Mesendoderm (in vitro differentiated cells): ENCODE data around the gene IL16.

ENCODE experiments used
- DNase-seq: peaks from one replicate; pipeline ENCODE4 v3.0.0; 2013
- H2AK5ac ChIP-seq: 2 replicates; pipeline ENCODE4 v1.6.1; 2013; ENCODE audit warnings: low read length, inconsistent platforms
- H2BK120ac ChIP-seq: 2 replicates; pipeline ENCODE4 v1.6.1; 2013; ENCODE audit warnings: low read depth, mild to moderate bottlenecking, low read length, moderate library complexity, mixed read lengths
- H2BK15ac ChIP-seq: replicated peaks from 2 replicates; pipeline ENCODE4 v1.6.1; 2013; ENCODE audit warnings: low read depth, mild to moderate bottlenecking, moderate library complexity
- H2BK5ac ChIP-seq: 2 replicates; pipeline ENCODE4 v1.6.1; 2013; ENCODE audit warnings: low read length, inconsistent platforms
- H3K18ac ChIP-seq: 2 replicates; pipeline ENCODE4 v1.6.1; 2013; ENCODE audit warnings: mild to moderate bottlenecking, low read length, mixed read lengths
- H3K23ac ChIP-seq: one replicate; pipeline ENCODE4 v1.6.1; 2013; ENCODE audit warnings: low read length
- H3K27ac ChIP-seq: 2 replicates; pipeline ENCODE4 v1.5.1; 2013; ENCODE audit warnings: low read depth, mild to moderate bottlenecking, inconsistent platforms, low read length, moderate library complexity
- H3K27me3 ChIP-seq: 2 replicates; pipeline ENCODE4 v1.6.1; 2013; ENCODE audit warnings: low read length, control low read depth, mild to moderate bottlenecking, inconsistent platforms; ENCODE audit not compliant: insufficient read depth, poor library complexity
- H3K36me3 ChIP-seq: 2 replicates; pipeline ENCODE4 v1.6.1; 2013; ENCODE audit warnings: low read length, inconsistent platforms; ENCODE audit not compliant: control insufficient read depth, insufficient read depth
- H3K4ac ChIP-seq: one replicate; pipeline ENCODE4 v1.6.1; 2013; ENCODE audit warnings: low read depth, mild to moderate bottlenecking, low read length, moderate library complexity
- H3K4me1 ChIP-seq: 2 replicates; pipeline ENCODE4 v1.6.1; 2013; ENCODE audit warnings: low read depth, low read length, inconsistent platforms; ENCODE audit not compliant: control insufficient read depth
- H3K4me2 ChIP-seq: 2 replicates; pipeline ENCODE4 v1.6.1; 2013; ENCODE audit warnings: low read length
- H3K4me3 ChIP-seq: 2 replicates; pipeline ENCODE4 v1.5.1; 2013; ENCODE audit warnings: mild to moderate bottlenecking, low read length
- H3K56ac ChIP-seq: one replicate; pipeline ENCODE4 v1.6.1; 2013; ENCODE audit warnings: low read length
- H3K79me1 ChIP-seq: 2 replicates; pipeline ENCODE4 v1.6.1; 2013; ENCODE audit warnings: low read length, inconsistent platforms
- H3K79me2 ChIP-seq: 2 replicates; pipeline ENCODE4 v1.6.1; 2013; ENCODE audit warnings: mild to moderate bottlenecking, low read length; ENCODE audit not compliant: control insufficient read depth, insufficient read depth
- H3K9ac ChIP-seq: 2 replicates; pipeline ENCODE4 v1.6.1; 2013; ENCODE audit warnings: low read length, inconsistent platforms
- H4K5ac ChIP-seq: one replicate; pipeline ENCODE4 v1.6.1; 2013; ENCODE audit warnings: low read length
- H4K8ac ChIP-seq: one replicate; pipeline ENCODE4 v1.6.1; 2013; ENCODE audit warnings: low read depth, mild to moderate bottlenecking, control low read depth, low read length, moderate library complexity
- WGBS: extraction: QIAGEN DNeasy Blood & Tissue Kit; methylation state at CpG from one replicate; pipeline ENCODE4 v1.1.7; 2013; ENCODE audit warnings: low lambda C conversion rate, missing lambda C conversion rate; ENCODE audit not compliant: insufficient coverage; ENCODE audit errors: extremely low coverage; 5-methylcytosine and 5-hydroxymethylcytosine counted together

IL16 gene

GRCh38 chr15:81274931-81275707, 78.4 kb downstream of the IL16 start:
- H3K56ac ChIP-seq: no peak overlapping the region
- H2AK5ac ChIP-seq: no peak overlapping the region
- WGBS: no CpG with 5 or more reads among the region's 11 CpGs
- H3K27me3 ChIP-seq: no peaks in the 10 kb centered on the region
- H3K79me2 ChIP-seq: no peaks in the 10 kb centered on the region
- H3K4me2 ChIP-seq: no peak overlapping the region
- H3K36me3 ChIP-seq: no peaks in the 10 kb centered on the region
- H2BK5ac ChIP-seq: no peak overlapping the region
- H4K8ac ChIP-seq: no peak overlapping the region
- no peak overlapping the region for H3K23ac ChIP-seq
- no peak overlapping the region for H2BK120ac ChIP-seq
- H4K5ac ChIP-seq: no peak overlapping the region
- peak; percentile 96 for DNase-seq
- no peak overlapping the region for H3K4me3 ChIP-seq
- H3K79me1 ChIP-seq: no peaks in the 10 kb centered on the region
- no peaks in the 10 kb centered on the region for H3K4me1 ChIP-seq
- H3K9ac ChIP-seq: no peak overlapping the region
- H3K4ac ChIP-seq: no peak overlapping the region
- no peak overlapping the region for H3K18ac ChIP-seq
- no peak overlapping the region for H3K27ac ChIP-seq
- no peak overlapping the region for H2BK15ac ChIP-seq

DNA sequence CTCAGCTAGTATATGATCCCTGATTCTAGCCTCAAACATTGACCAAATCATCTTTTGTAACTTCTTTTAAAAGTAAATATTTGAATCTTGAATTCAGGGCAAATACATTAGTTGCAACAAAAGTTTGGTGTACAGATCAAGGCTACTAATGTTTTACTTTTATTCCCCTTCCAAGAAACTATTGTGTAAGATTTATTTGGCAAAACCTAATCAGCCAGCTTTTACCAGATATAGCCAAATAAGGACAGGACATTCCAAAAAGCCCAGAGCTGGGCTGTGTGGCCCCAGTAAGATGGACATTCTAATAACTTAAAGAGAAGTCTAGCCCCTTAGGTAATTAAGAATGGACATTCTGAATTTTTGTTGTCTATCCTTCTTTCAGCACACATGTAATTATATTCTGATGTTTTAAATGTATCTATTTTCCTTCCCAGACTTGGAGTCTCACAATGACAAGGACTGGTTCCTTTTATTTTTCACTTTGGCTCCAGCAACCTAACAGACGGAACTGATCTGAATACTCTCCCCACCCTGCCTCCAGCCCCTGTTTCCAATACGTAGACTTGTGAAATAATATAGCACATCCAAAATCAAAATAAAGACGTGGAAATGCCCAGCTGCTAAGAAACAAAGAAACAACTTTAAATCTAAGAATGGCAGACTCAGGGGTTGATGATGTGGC, 79.2 kb downstream of the IL16 start:
- Histone ChIP-seq H2BK15ac (no peak overlapping the region), H3K36me3 (no peaks in the 10 kb centered on the region), H3K4me1 (no peaks in the 10 kb centered on the region), H3K27me3 (no peaks in the 10 kb centered on the region), H4K8ac (no peak overlapping the region), H4K5ac (no peak overlapping the region), H3K27ac (no peak overlapping the region), H2BK5ac (no peak overlapping the region), H3K4me3 (no peak overlapping the region), H3K23ac (no peak overlapping the region), H3K4ac (no peak overlapping the region), H3K4me2 (no peak overlapping the region), H3K79me2 (no peaks in the 10 kb centered on the region), H3K9ac (no peak overlapping the region), H3K56ac (no peak overlapping the region), H3K18ac (no peak overlapping the region), H2AK5ac (no peak overlapping the region), H2BK120ac (no peak overlapping the region), H3K79me1 (no peaks in the 10 kb centered on the region)
- no peak for DNase-seq
- no CpG with 5 or more reads among the region's 3 CpGs for WGBS

GRCh38 chr15:81276967-81277366, 80.3 kb downstream of the IL16 start:
- Histone ChIP-seq H3K4ac (no peak overlapping the region), H3K79me1 (no peaks in the 10 kb centered on the region), H3K18ac (no peak overlapping the region), H3K56ac (no peak overlapping the region), H3K27me3 (no peaks in the 10 kb centered on the region), H3K4me1 (no peaks in the 10 kb centered on the region), H4K5ac (no peak overlapping the region), H4K8ac (no peak overlapping the region), H3K9ac (no peak overlapping the region), H3K36me3 (no peaks in the 10 kb centered on the region), H3K23ac (no peak overlapping the region), H3K4me2 (no peak overlapping the region), H3K79me2 (no peaks in the 10 kb centered on the region), H2BK120ac (no peak overlapping the region), H2BK15ac (no peak overlapping the region), H3K27ac (no peak overlapping the region), H3K4me3 (no peak overlapping the region), H2BK5ac (no peak overlapping the region), H2AK5ac (no peak overlapping the region)
- no peak for DNase-seq
- WGBS: no CpG with 5 or more reads among the region's 2 CpGs

- Histone ChIP-seq H3K36me3 (no peaks in the 10 kb centered on the region), H3K79me2 (no peaks in the 10 kb centered on the region), H3K4me1 (no peaks in the 10 kb centered on the region), H3K9ac (no peak overlapping the region), H3K27ac (no peak overlapping the region), H3K23ac (no peak overlapping the region), H3K56ac (no peak overlapping the region), H4K5ac (no peak overlapping the region), H3K4ac (no peak overlapping the region), H2BK15ac (no peak overlapping the region), H3K27me3 (no peaks in the 10 kb centered on the region), H3K79me1 (no peaks in the 10 kb centered on the region), H3K4me3 (no peak overlapping the region), H3K4me2 (no peak overlapping the region), H4K8ac (no peak overlapping the region), H2BK5ac (no peak overlapping the region), H2AK5ac (no peak overlapping the region), H2BK120ac (no peak overlapping the region), H3K18ac (no peak overlapping the region)
- no CpG with 5 or more reads among the region's 2 CpGs for WGBS
- no peak for DNase-seq
These were observed 81.2 kb downstream of the IL16 start for GRCh38 chr15:81277851-81278250.

DNA sequence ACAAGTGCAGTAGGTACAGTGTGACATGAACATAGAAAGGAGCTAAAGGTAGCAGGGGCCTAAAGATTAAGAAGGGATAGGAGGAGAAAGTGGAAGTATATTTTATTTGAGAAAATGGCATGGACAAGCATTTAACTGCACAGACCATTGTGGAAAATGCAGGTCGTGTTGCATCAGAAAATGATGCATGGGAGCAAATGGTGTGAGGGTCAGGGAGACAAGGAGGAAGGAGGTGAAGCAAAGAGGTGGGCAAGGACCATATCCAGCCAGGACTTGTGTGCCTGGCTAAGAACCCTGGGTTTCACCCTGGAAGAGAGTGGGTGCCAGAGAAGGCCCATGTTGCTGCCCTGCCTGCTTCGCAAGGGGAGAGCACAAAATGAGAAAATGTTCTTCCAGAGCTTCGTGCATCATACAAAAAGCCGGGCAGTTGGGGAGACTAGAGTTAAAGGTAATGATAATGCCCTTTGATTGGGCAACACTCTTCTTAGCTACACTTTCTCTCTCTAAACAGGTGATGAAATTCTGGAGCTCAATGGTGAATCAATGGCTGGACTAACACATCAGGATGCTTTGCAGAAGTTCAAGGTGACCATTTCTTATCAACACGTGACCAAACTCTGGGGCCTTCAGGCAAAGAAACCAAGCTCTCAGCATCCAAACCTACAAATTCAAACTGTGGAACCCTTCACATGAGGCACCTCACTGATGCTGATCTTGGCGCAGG, 81.8 kb downstream of the IL16 start:
- Histone ChIP-seq H4K5ac (no peak overlapping the region), H2BK120ac (no peak overlapping the region), H3K56ac (no peak overlapping the region), H3K79me1 (no peaks in the 10 kb centered on the region), H3K4me3 (no peak overlapping the region), H3K4me2 (no peak overlapping the region), H3K36me3 (no peaks in the 10 kb centered on the region), H3K9ac (no peak overlapping the region), H3K23ac (no peak overlapping the region), H3K4me1 (no peaks in the 10 kb centered on the region), H3K18ac (no peak overlapping the region), H2AK5ac (no peak overlapping the region), H3K79me2 (no peaks in the 10 kb centered on the region), H3K4ac (no peak overlapping the region), H2BK5ac (no peak overlapping the region), H3K27me3 (no peaks in the 10 kb centered on the region), H4K8ac (no peak overlapping the region), H2BK15ac (no peak overlapping the region), H3K27ac (no peak overlapping the region)
- DNase-seq: no peak
- no CpG with 5 or more reads among the region's 6 CpGs for WGBS
